Memory B cell (primary cell): ENCODE data around the gene FAM13B.
"Not testable (repeated sequence)": the region's sequence is repeated elsewhere in the genome, so short reads cannot be mapped to it uniquely, and the experiment has no call there.

Experiments
- ATAC-seq: fragments of 150-1000 bp; cut with Tn5 transposase; 2 replicates; pipeline ENCODE4 v1.10.0; 2021; ENCODE audit warnings: low read depth, mild to moderate bottlenecking, moderate library complexity
- DNase-seq, 2 donors: peaks; one replicate each; pipeline ENCODE4 v3.0.0; 2022; ENCODE audit warnings: low spot score in 2 of 2
- H3K27ac Mint-ChIP-seq: one replicate; pipeline ENCODE4 v1.8.0; 2022; ENCODE audit warnings: mild to moderate bottlenecking, moderate library complexity, mixed read lengths
- H3K27me3 Mint-ChIP-seq: one replicate; pipeline ENCODE4 v1.8.0; 2022; ENCODE audit warnings: mixed read lengths
- H3K36me3 Mint-ChIP-seq: one replicate; pipeline ENCODE4 v1.8.0; 2022; ENCODE audit warnings: mild to moderate bottlenecking, mixed read lengths
- H3K4me1 Mint-ChIP-seq: one replicate; pipeline ENCODE4 v1.8.0; 2022; ENCODE audit warnings: mixed read lengths
- H3K4me3 Mint-ChIP-seq: one replicate; pipeline ENCODE4 v1.8.0; 2022; ENCODE audit warnings: mild to moderate bottlenecking, moderate library complexity, mixed read lengths
- H3K9me3 Mint-ChIP-seq: one replicate; pipeline ENCODE4 v1.8.0; 2022; ENCODE audit warnings: mixed read lengths

Gene FAM13B

DNA sequence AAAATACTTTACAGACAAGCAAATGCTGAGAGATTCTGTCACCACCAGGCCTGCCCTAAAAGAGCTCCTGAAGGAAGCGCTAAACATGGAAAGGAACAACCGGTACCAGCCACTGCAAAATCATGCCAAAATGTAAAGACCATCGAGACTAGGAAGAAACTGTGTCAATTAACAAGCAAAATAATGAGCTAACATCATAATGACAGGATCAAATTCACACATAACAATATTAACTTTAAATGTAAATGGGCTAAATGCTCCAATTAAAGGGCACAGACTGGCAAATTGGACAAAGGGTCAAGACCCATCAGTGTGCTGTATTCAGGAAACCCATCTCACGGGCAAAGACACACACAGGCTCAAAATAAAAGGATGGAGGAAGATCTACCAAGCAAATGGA lies 62.5 kb downstream of the FAM13B start:
- not testable (repeated sequence) for H3K4me1 Mint-ChIP-seq, H3K27ac Mint-ChIP-seq, H3K27me3 Mint-ChIP-seq

GRCh38 chr5:137960819-137961218 lies 72.1 kb downstream of the FAM13B start:
- DNase-seq (no peak), ATAC-seq (no peak)
- H3K4me1 Mint-ChIP-seq = peaks cover 6% of the 10 kb centered on the region
- H3K9me3 Mint-ChIP-seq = no peaks in the 10 kb centered on the region
- no peak overlapping the region for H3K4me3 Mint-ChIP-seq
- H3K36me3 Mint-ChIP-seq = peaks cover 29% of the 10 kb centered on the region
- H3K27me3 Mint-ChIP-seq = no peaks in the 10 kb centered on the region
- H3K27ac Mint-ChIP-seq = peak overlapping the region; percentile 73

More for the DNA sequence above, 62.5 kb downstream of the FAM13B start:
- not testable (repeated sequence) for H3K4me3 Mint-ChIP-seq, ATAC-seq, DNase-seq, H3K9me3 Mint-ChIP-seq
- H3K36me3 Mint-ChIP-seq = peaks cover 29% of the 10 kb centered on the region

GRCh38 chr5:137960141-137960540 lies 72.7 kb downstream of the FAM13B start:
- H3K4me1 Mint-ChIP-seq = peaks cover 2% of the 10 kb centered on the region
- peaks cover 22% of the 10 kb centered on the region for H3K36me3 Mint-ChIP-seq
- no peak overlapping the region for H3K4me3 Mint-ChIP-seq
- peak overlapping the region; percentile 73 for H3K27ac Mint-ChIP-seq
- DNase-seq = no peak
- ATAC-seq = no peak
- no peaks in the 10 kb centered on the region for H3K27me3 Mint-ChIP-seq
- H3K9me3 Mint-ChIP-seq = no peaks in the 10 kb centered on the region

GRCh38 chr5:137959488-137959887 lies 73.4 kb downstream of the FAM13B start:
- H3K27me3 Mint-ChIP-seq = no peaks in the 10 kb centered on the region

DNA sequence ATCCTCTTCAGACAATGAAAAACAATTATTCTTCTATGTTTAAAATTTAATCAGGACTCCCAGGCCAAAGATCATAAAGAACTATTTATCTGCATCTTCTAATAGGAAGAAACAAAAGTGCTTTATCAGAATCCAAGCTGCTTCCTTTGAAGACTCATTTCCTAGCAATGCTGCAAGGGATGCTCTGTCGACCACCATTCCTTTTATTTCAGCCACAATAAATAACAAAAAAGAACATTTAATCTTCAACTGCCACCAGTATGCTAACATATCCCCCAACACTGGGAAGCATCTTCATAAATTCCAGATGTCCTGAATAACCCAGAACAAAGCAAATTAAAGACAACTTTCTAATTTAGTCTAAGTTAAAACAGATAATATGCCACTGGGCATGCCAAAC lies 74.9 kb downstream of the FAM13B start:
- ATAC-seq (no peak), DNase-seq (no peak)
- H3K4me3 Mint-ChIP-seq = no peak overlapping the region
- H3K9me3 Mint-ChIP-seq = no peaks in the 10 kb centered on the region
- no peak overlapping the region for H3K27ac Mint-ChIP-seq
- H3K27me3 Mint-ChIP-seq = no peaks in the 10 kb centered on the region
- peaks cover 27% of the 10 kb centered on the region for H3K36me3 Mint-ChIP-seq
- H3K4me1 Mint-ChIP-seq = peaks cover 2% of the 10 kb centered on the region

More at GRCh38 chr5:137959488-137959887, 73.4 kb downstream of the FAM13B start:
- peaks cover 2% of the 10 kb centered on the region for H3K4me1 Mint-ChIP-seq
- H3K9me3 Mint-ChIP-seq = no peaks in the 10 kb centered on the region
- DNase-seq = no peak
- peak overlapping the region; percentile 67 for H3K27ac Mint-ChIP-seq
- no peak for ATAC-seq
- H3K36me3 Mint-ChIP-seq = peaks cover 21% of the 10 kb centered on the region
- H3K4me3 Mint-ChIP-seq = no peak overlapping the region

DNA sequence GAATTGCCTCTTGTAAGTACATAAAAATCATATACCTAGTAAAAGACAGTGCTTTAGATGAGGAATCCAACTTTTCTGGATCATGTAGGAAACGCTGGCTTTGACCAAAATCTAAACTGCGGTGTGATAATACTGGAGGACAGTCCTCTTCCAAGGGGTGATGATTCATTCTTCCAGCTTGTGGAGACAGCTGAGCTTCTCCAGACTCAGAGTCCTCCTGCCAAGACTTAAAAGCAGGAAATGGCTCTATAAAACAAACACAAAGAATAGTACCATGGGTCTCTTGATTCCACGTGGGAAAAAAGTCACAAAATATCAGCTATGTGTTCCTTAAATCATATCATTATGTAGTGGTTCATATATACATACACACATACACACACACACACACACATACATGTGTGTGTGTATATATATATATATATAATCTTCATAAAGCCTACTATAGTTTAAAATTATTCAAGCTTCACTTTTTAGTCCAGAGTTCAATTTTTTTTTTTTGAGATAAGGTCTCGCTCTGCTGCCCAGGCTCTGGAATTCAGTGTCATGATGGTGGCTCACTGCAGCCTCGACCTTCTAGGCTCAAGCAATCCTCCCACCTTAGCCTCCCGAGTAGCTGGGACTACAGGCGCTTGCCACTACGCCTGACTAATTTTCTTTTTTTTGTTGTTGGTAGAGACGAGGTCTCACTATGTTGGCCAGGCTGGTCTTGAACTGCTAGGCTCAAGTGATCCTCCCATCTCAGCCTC lies 78.6 kb downstream of the FAM13B start:
- H3K4me1 Mint-ChIP-seq = peaks cover 6% of the 10 kb centered on the region
- peaks cover 30% of the 10 kb centered on the region for H3K36me3 Mint-ChIP-seq
- ATAC-seq = no peak
- no peak overlapping the region for H3K27ac Mint-ChIP-seq
- no peak for DNase-seq
- H3K9me3 Mint-ChIP-seq = no peaks in the 10 kb centered on the region
- H3K4me3 Mint-ChIP-seq = no peak overlapping the region
- no peaks in the 10 kb centered on the region for H3K27me3 Mint-ChIP-seq

DNA sequence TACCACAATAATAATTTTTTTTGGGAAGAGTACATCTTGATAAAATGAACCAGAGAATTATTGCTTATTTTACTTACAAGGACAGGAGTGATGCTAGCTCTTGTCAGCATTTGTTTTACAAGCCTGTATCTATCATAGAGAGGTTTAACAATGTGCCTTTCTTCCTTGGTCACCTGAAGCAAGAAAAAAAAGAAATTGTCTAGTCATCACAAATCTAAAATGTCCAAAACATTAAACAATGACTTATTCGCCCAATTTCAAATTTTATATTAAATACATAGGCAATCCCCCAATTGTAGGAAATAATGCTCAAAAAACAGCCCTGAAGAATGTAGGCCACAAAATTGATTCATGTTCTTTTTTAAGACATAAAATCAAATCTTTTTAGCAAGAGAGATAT lies 87.1 kb downstream of the FAM13B start:
- Mint-ChIP-seq H3K4me3 (no peak overlapping the region), H3K36me3 (peaks cover 56% of the 10 kb centered on the region), H3K27ac (no peak overlapping the region), H3K27me3 (no peaks in the 10 kb centered on the region), H3K4me1 (peaks cover 4% of the 10 kb centered on the region), H3K9me3 (no peaks in the 10 kb centered on the region)
- DNase-seq (no peak), ATAC-seq (no peak)

- not testable (repeated sequence) for H3K9me3 Mint-ChIP-seq, H3K27ac Mint-ChIP-seq, H3K4me1 Mint-ChIP-seq, DNase-seq, H3K27me3 Mint-ChIP-seq, H3K4me3 Mint-ChIP-seq, ATAC-seq
- peaks cover 53% of the 10 kb centered on the region for H3K36me3 Mint-ChIP-seq
Measured at GRCh38 chr5:137944280-137944679, 88.6 kb downstream of the FAM13B start.

DNA sequence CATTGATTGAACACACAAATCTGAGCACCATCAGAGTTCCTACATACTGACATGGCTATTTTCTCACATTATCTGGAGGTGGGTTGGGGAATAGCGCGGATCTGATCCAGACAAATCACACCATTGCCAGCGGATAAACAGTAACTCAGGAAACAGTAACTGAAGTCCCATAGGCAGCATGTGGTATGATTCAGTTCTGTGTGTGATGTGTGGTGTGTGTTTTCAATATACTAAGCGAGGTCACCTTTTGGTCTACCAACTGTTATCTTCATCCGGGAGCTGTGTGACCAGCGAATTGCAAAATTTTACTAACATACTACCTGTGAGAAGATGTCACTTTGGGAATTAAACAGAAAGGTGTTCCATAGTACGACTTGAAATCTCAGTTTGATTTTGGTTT lies 93.5 kb downstream of the FAM13B start:
- Mint-ChIP-seq H3K4me1 (peaks cover 7% of the 10 kb centered on the region), H3K36me3 (peaks cover 40% of the 10 kb centered on the region), H3K9me3 (no peaks in the 10 kb centered on the region), H3K4me3 (no peak overlapping the region), H3K27me3 (no peaks in the 10 kb centered on the region), H3K27ac (peak overlapping the region; percentile 36)
- ATAC-seq (no peak), DNase-seq (no peak)

GRCh38 chr5:137938751-137939143 lies 94.1 kb downstream of the FAM13B start:
- DNase-seq (no peak), ATAC-seq (no peak)
- no peaks in the 10 kb centered on the region for H3K27me3 Mint-ChIP-seq
- H3K4me1 Mint-ChIP-seq = peaks cover 7% of the 10 kb centered on the region
- H3K9me3 Mint-ChIP-seq = no peaks in the 10 kb centered on the region
- no peak overlapping the region for H3K4me3 Mint-ChIP-seq
- H3K36me3 Mint-ChIP-seq = peaks cover 35% of the 10 kb centered on the region
- H3K27ac Mint-ChIP-seq = peak overlapping the region; percentile 36

GRCh38 chr5:137937994-137938750 lies 94.7 kb downstream of the FAM13B start:
- peaks cover 35% of the 10 kb centered on the region for H3K36me3 Mint-ChIP-seq
- no peak overlapping the region for H3K27ac Mint-ChIP-seq
- ATAC-seq = no peak

GRCh38 chr5:137935694-137936093 lies 97.2 kb downstream of the FAM13B start:
- ATAC-seq = peak; percentile 14
- peaks cover 22% of the 10 kb centered on the region for H3K36me3 Mint-ChIP-seq
- no peaks in the 10 kb centered on the region for H3K27me3 Mint-ChIP-seq
- H3K9me3 Mint-ChIP-seq = no peaks in the 10 kb centered on the region
- H3K4me1 Mint-ChIP-seq = peaks cover 7% of the 10 kb centered on the region
- H3K27ac Mint-ChIP-seq = peak overlapping the region; percentile 85
- DNase-seq = no peak
- H3K4me3 Mint-ChIP-seq = no peak overlapping the region

More at GRCh38 chr5:137937994-137938750, 94.7 kb downstream of the FAM13B start:
- Mint-ChIP-seq H3K27me3 (no peaks in the 10 kb centered on the region), H3K4me1 (peaks cover 7% of the 10 kb centered on the region), H3K9me3 (no peaks in the 10 kb centered on the region), H3K4me3 (no peak overlapping the region)
- DNase-seq = no peak

DNA sequence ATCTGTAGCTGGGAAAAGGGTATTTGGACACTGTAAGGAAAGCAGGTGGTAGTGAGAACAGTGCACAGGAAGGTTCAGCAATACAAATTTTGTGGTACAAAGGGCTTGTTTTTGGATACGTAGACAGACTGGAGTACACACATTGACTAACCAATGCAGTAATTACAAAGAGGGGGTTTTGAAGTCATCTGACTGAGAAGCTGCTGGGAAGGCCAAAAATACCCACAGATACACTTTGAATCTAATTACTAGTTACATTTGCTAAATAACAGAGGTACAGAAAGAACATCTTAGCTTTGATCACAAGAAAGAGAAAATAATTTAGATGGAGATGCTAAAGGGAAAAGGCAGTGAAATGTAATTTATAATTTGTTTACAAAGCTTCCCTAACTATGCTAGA lies 97.7 kb downstream of the FAM13B start:
- peak; percentile 38 for ATAC-seq
- H3K4me1 Mint-ChIP-seq = peaks cover 7% of the 10 kb centered on the region
- H3K27me3 Mint-ChIP-seq = no peaks in the 10 kb centered on the region
- DNase-seq = no peak
- H3K9me3 Mint-ChIP-seq = no peaks in the 10 kb centered on the region
- peaks cover 22% of the 10 kb centered on the region for H3K36me3 Mint-ChIP-seq
- H3K27ac Mint-ChIP-seq = peak overlapping the region; percentile 85
- H3K4me3 Mint-ChIP-seq = no peak overlapping the region

DNA sequence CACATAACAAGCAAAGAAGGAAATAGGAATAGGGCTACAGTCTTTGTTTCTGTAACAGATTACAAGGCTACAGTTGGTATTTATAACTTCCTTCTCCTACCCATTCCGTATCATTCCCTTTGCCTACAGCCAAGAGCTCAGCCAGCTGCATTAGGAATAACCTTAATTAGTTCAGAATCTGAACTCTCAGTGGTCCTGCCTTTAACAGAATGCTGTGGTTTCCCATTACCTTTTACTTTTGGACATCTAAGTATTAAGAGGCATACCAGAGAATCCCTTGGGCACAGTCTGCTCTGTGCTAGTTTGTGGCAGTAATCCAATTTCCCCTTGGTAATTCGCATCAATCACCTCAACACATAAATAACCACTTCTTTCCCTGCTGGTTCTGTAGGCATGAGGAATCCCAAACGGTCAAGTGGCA lies 99.4 kb downstream of the FAM13B start:
- Mint-ChIP-seq H3K9me3 (no peaks in the 10 kb centered on the region), H3K4me3 (no peak overlapping the region)

More for the DNA sequence above, 99.4 kb downstream of the FAM13B start:
- no peak for ATAC-seq
- H3K27me3 Mint-ChIP-seq = no peaks in the 10 kb centered on the region
- no peak for DNase-seq
- no peak overlapping the region for H3K27ac Mint-ChIP-seq
- peaks cover 7% of the 10 kb centered on the region for H3K4me1 Mint-ChIP-seq
- H3K36me3 Mint-ChIP-seq = peaks cover 15% of the 10 kb centered on the region
